Fibroblast of mammary gland (primary cell): ENCODE results near the gene TOMM40.
"Not testable (repeated sequence)": the region's sequence is repeated elsewhere in the genome, so short reads cannot be mapped to it uniquely, and the experiment has no call there.

Source experiments
- DNase-seq: peaks from one replicate; pipeline ENCODE4 v3.0.0-alpha.2; 2010; ENCODE audit warnings: low read depth
- H3K4me3 ChIP-seq: 2 replicates; pipeline ENCODE4 v1.5.1; 2011; ENCODE audit warnings: low read depth, mild to moderate bottlenecking, low read length, moderate library complexity; ENCODE audit not compliant: control insufficient read depth
- CTCF ChIP-seq: conservative IDR thresholded peaks from 2 replicates; pipeline ENCODE4 v1.5.1; 2011; ENCODE audit warnings: low read depth, low read length, inconsistent platforms; ENCODE audit not compliant: control insufficient read depth, insufficient read depth

TOMM40 gene

GRCh38 chr19:44908074-44908835, 17.2 kb downstream of the TOMM40 start:
- no peak overlapping the region for H3K4me3 ChIP-seq
- DNase-seq, result no peak
- TF ChIP-seq CTCF, result no peak

- H3K4me3 ChIP-seq, result no peak overlapping the region
- TF ChIP-seq CTCF, result no peak
- DNase-seq, result no peak
These were observed 17.8 kb downstream of the TOMM40 start for GRCh38 chr19:44908836-44909261.

GRCh38 chr19:44909775-44910174, 18.7 kb downstream of the TOMM40 start:
- DNase-seq, result no peak
- H3K4me3 ChIP-seq, result no peak overlapping the region
- TF ChIP-seq CTCF, result no peak

GRCh38 chr19:44911896-44912295, 20.8 kb downstream of the TOMM40 start:
- H3K4me3 ChIP-seq, DNase-seq: not testable (repeated sequence)

- no peak for TF ChIP-seq CTCF
- no peak for DNase-seq
- H3K4me3 ChIP-seq, result no peak overlapping the region
These were observed 21.8 kb downstream of the TOMM40 start for GRCh38 chr19:44912854-44913253.

GRCh38 chr19:44913512-44914432, 22.7 kb downstream of the TOMM40 start:
- peak overlapping the region; percentile 58 for H3K4me3 ChIP-seq
- DNase-seq, result not testable (repeated sequence)

GRCh38 chr19:44914433-44915206, 23.6 kb downstream of the TOMM40 start, which contains the start of gene APOC1:
Gene APOC1, plus strand, starts transcription at chr19:44914608. Its CDS starts 284 bp downstream, at chr19:44914892.
- peak; percentile 83 for DNase-seq
- H3K4me3 ChIP-seq, result peak within 1 kb of the TSS; percentile 58
